Measurements from ENCODE around the gene CFAP20DC. TPM values are rescaled to one million over a fixed set of nuclear protein-coding genes. Genes with fewer than 3 reads are reported as not detected.

CFAP20DC gene
- total RNA-seq, 1 experiment from 2014 or later = 6.1 TPM

DNA sequence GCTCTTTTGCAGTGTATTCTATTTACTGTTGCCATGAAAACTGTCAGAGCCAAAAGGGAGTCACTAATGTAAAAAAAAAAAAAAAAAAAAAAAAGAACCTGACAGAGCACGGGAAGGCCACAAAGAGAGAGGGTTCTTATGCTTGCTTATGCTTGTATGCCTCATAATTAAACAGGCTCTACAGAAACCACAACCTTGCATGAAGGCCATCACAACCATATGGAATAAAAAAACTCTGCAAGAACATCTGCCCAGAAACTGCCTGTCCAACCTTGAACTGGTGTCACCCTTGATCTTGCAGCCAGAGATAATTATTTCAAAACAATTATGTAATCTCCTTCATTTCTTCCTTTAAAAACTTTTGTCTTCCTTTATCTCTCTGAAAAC, 50.1 kb downstream of the CFAP20DC start:
- DNase-seq (ENCODE audit: low read depth in 1 of 2, low spot score in 2 of 2) = no peak
- Histone ChIP-seq H3K4me1 (replicated peaks) (peaks cover 9% of the 10 kb centered on the region), H3K27ac (no peak overlapping the region), H3K27me3 (replicated peaks) (no peaks in the 10 kb centered on the region), H3K36me3 (no peaks in the 10 kb centered on the region), H3K4me3 (no peak overlapping the region), H3K9me3 (replicated peaks) (no peaks in the 10 kb centered on the region)

DNA sequence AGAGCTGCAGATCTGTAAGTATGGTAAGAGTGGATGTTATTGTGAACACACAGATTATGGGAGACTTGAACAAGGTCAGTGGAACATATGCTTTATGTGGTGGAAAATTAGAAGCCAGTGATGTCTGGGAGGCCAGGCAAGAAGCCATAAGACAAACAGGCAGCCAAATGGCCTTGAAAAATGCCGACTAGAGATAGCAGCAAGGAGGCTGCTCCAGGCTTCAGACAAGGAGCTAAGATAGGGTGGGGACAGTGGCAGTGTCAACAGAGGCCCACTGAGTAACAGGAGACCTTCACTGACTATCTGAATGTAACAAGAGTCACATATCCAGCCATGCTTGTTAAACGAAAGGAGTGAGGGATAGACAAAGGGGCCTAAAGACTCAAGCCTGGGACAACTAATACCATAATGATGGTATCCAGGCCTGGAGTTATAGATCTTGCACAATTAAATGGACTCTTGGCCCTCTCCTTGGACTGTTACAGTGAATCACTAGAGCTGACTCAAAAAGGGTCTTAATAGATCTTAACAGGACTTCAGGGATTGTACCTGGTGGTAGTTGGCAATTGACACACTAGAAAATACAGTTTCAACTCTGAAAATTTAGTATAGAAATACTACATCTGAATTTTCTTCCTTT, 50.6 kb downstream of the CFAP20DC start:
- Histone ChIP-seq H3K27ac (peak overlapping the region; percentile 30), H3K9me3 (replicated peaks) (no peaks in the 10 kb centered on the region), H3K4me3 (no peak overlapping the region), H3K4me1 (replicated peaks) (peaks cover 9% of the 10 kb centered on the region), H3K27me3 (replicated peaks) (no peaks in the 10 kb centered on the region), H3K36me3 (no peaks in the 10 kb centered on the region)
- no peak for DNase-seq (ENCODE audit: low read depth in 1 of 2, low spot score in 2 of 2)

DNA sequence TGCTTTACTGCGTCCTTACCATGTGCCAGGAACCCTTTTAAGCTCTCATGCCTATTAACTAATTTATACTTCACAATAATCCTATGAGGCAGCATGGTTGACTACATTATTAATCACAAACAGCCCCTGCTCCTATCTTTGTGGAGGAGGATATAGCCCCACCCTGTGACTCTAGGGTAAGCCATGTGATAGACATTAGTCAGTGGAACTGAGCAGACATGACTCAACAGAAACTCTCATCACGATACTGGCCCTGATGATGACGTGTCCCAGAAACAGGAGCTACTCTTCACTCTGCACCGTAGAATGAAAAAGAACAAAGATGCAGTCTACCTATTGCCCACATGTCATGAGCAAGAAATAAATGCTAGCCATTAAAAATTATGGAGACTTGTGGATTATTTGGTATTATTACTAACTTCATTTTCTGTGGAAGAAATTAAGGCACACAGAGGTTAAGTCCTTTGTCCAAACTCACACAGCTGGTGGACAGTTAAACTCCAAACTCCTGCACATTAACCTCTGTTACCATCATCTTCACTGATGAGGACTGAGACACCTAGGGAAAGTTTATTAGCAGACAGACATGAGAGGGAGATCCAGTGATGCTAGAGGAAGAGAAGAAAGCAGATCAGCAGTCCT, 51.2 kb downstream of the CFAP20DC start:
- Histone ChIP-seq H3K27ac (peak overlapping the region; percentile 30), H3K36me3 (no peaks in the 10 kb centered on the region), H3K27me3 (replicated peaks) (no peaks in the 10 kb centered on the region), H3K4me1 (replicated peaks) (peaks cover 9% of the 10 kb centered on the region), H3K4me3 (no peak overlapping the region), H3K9me3 (replicated peaks) (no peaks in the 10 kb centered on the region)
- DNase-seq (ENCODE audit: low read depth in 1 of 2, low spot score in 2 of 2) = peak; percentile 31 to 51

DNA sequence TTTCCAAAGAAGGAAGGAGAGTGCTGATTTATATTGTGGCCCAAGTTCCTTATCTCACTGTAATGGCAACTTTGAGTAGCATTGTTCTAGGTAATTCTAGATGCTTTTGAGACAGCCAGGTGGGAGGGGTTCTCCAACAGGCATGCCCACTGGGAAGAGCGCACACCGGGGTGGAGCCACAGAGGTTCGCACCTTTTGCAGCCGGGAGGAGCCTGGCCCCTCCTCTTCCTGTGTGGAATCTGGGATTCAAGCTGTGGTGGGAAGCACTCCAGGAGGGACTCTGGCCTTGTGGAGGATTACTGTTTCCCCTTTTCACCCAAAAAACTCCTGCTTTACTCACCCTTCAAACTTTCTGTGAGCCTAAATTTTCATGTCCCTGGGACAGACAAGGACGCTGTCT, 53.1 kb downstream of the CFAP20DC start:
- H3K36me3 ChIP-seq = no peaks in the 10 kb centered on the region
- no peak overlapping the region for H3K27ac ChIP-seq
- peaks cover 9% of the 10 kb centered on the region for H3K4me1 ChIP-seq (replicated peaks)
- no peaks in the 10 kb centered on the region for H3K27me3 ChIP-seq (replicated peaks)
- no peaks in the 10 kb centered on the region for H3K9me3 ChIP-seq (replicated peaks)
- no peak overlapping the region for H3K4me3 ChIP-seq
- no peak for DNase-seq (ENCODE audit: low read depth in 1 of 2, low spot score in 2 of 2)

- peaks cover 17% of the 10 kb centered on the region for H3K4me1 ChIP-seq (replicated peaks)
- H3K27ac ChIP-seq = no peak overlapping the region
- no peaks in the 10 kb centered on the region for H3K27me3 ChIP-seq (replicated peaks)
- H3K9me3 ChIP-seq (replicated peaks) = no peaks in the 10 kb centered on the region
- H3K4me3 ChIP-seq = no peak overlapping the region
- peak in 1 of 2 experiments; percentile 20 for DNase-seq (ENCODE audit: low read depth in 1 of 2, low spot score in 2 of 2)
- no peaks in the 10 kb centered on the region for H3K36me3 ChIP-seq
These were observed 55.0 kb downstream of the CFAP20DC start for GRCh38 chr3:58994746-58995330.

DNA sequence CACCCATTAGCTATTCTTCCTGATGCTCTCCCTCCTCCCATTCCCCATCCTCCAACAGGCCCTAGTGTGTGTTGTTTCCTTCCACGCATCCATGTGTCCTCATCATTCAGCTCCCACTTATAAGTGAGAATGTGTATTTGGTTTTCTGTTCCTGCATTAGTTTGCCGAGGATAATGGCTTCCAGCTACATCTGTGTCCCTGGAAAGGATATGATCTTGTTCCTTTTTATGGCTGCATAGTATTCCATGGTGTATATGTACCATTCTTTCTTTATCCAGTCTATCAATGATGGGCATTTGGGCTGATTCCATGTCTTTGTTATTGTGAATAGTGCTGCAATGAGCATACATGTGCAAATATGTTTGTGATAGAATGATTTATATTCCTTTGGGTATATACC, 56.3 kb downstream of the CFAP20DC start:
- Histone ChIP-seq H3K36me3 (no peaks in the 10 kb centered on the region), H3K27me3 (replicated peaks) (no peaks in the 10 kb centered on the region), H3K4me3 (no peak overlapping the region), H3K9me3 (replicated peaks) (no peaks in the 10 kb centered on the region), H3K27ac (no peak overlapping the region), H3K4me1 (replicated peaks) (peaks cover 23% of the 10 kb centered on the region)
- no peak for DNase-seq (ENCODE audit: low read depth in 1 of 2, low spot score in 2 of 2)

- H3K4me3 ChIP-seq = no peak overlapping the region
- no peak for DNase-seq (ENCODE audit: low read depth in 1 of 2, low spot score in 2 of 2)
- no peaks in the 10 kb centered on the region for H3K27me3 ChIP-seq (replicated peaks)
- no peak overlapping the region for H3K27ac ChIP-seq
- H3K9me3 ChIP-seq (replicated peaks) = no peaks in the 10 kb centered on the region; the same call in 1 of the 2 replicates
- peaks cover 23% of the 10 kb centered on the region for H3K4me1 ChIP-seq (replicated peaks)
- no peaks in the 10 kb centered on the region for H3K36me3 ChIP-seq
These were observed 58.2 kb downstream of the CFAP20DC start for GRCh38 chr3:58991623-58992022.

GRCh38 chr3:58991026-58991425, 58.8 kb downstream of the CFAP20DC start:
- Histone ChIP-seq H3K4me1 (replicated peaks) (peaks cover 23% of the 10 kb centered on the region), H3K27me3 (replicated peaks) (no peaks in the 10 kb centered on the region), H3K4me3 (no peak overlapping the region), H3K36me3 (no peaks in the 10 kb centered on the region), H3K9me3 (replicated peaks) (no peaks in the 10 kb centered on the region; the same call in 1 of the 2 replicates), H3K27ac (no peak overlapping the region)
- no peak for DNase-seq (ENCODE audit: low read depth in 1 of 2, low spot score in 2 of 2)

- no peaks in the 10 kb centered on the region for H3K36me3 ChIP-seq
- H3K4me1 ChIP-seq (replicated peaks) = peaks cover 23% of the 10 kb centered on the region
- H3K9me3 ChIP-seq (replicated peaks) = no peaks in the 10 kb centered on the region; the same call in 1 of the 2 replicates
- DNase-seq (ENCODE audit: low read depth in 1 of 2, low spot score in 2 of 2) = peak in 1 of 2 experiments; percentile 44
- no peak overlapping the region; the same call in 1 of the 2 replicates for H3K27ac ChIP-seq
- no peak overlapping the region for H3K4me3 ChIP-seq
- H3K27me3 ChIP-seq (replicated peaks) = no peaks in the 10 kb centered on the region
These were observed 59.9 kb downstream of the CFAP20DC start for GRCh38 chr3:58989955-58990354.

DNA sequence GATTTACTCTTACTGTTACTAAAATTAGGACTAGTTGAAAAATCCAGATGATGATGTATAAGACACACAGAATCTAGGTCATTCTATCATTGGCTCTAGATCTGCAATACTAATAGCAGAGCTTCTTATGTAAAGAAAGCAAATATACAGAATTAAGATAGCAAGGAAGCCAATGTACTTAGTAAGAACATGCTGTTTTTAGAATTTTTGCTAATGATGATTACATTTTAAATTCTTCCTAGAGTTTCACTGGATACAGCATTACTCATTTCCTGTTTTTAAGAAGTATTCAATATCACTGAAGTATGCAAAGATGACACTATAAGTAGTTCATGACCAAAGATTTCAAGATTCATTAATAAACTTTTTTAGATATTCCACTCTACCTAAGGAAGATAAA, 60.7 kb downstream of the CFAP20DC start:
- DNase-seq (ENCODE audit: low read depth in 1 of 2, low spot score in 2 of 2) = peak in 1 of 2 experiments; percentile 14
- no peak overlapping the region; the same call in 1 of the 2 replicates for H3K27ac ChIP-seq

GRCh38 chr3:58988041-58988440, 61.8 kb downstream of the CFAP20DC start:
- no peak for DNase-seq (ENCODE audit: low read depth in 1 of 2, low spot score in 2 of 2)

More for the DNA sequence above, 60.7 kb downstream of the CFAP20DC start:
- Histone ChIP-seq H3K4me1 (replicated peaks) (peaks cover 23% of the 10 kb centered on the region), H3K9me3 (replicated peaks) (no peaks in the 10 kb centered on the region; the same call in 1 of the 2 replicates), H3K4me3 (no peak overlapping the region), H3K36me3 (no peaks in the 10 kb centered on the region), H3K27me3 (replicated peaks) (no peaks in the 10 kb centered on the region)

GRCh38 chr3:58986654-58987053, 63.2 kb downstream of the CFAP20DC start:
- Histone ChIP-seq H3K4me3 (no peak overlapping the region), H3K4me1 (replicated peaks) (peaks cover 23% of the 10 kb centered on the region), H3K36me3 (no peaks in the 10 kb centered on the region), H3K27ac (no peak overlapping the region), H3K27me3 (replicated peaks) (no peaks in the 10 kb centered on the region), H3K9me3 (replicated peaks) (no peaks in the 10 kb centered on the region; the same call in 1 of the 2 replicates)
- DNase-seq (ENCODE audit: low read depth in 1 of 2, low spot score in 2 of 2) = no peak

More at GRCh38 chr3:58988041-58988440, 61.8 kb downstream of the CFAP20DC start:
- Histone ChIP-seq H3K4me1 (replicated peaks) (peaks cover 23% of the 10 kb centered on the region), H3K4me3 (no peak overlapping the region), H3K9me3 (replicated peaks) (no peaks in the 10 kb centered on the region; the same call in 1 of the 2 replicates), H3K27me3 (replicated peaks) (no peaks in the 10 kb centered on the region), H3K27ac (no peak overlapping the region), H3K36me3 (no peaks in the 10 kb centered on the region)

DNA sequence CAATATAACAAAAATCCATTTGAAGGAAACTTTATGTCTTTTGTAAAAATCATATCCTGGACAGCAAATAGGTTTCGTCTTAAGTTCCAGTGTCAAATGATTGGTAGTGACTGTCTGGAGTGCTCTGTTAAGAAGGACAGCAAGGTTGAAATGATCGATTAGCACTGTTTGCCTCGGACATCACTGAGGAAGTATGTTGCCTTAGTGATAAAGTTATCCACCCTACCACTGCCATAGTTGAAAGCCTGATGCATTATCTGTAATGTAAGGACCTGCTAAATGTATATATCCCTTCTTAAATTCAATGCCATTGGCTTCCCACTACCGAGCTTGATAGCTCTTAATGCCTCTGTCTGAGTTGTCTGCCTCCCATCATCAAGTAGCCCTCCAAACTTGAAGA, 70.0 kb downstream of the CFAP20DC start:
- H3K36me3 ChIP-seq = no peaks in the 10 kb centered on the region
- H3K9me3 ChIP-seq (replicated peaks) = no peaks in the 10 kb centered on the region
- DNase-seq (ENCODE audit: low read depth in 1 of 2, low spot score in 2 of 2) = no peak
- H3K27me3 ChIP-seq (replicated peaks) = no peaks in the 10 kb centered on the region
- no peak overlapping the region for H3K27ac ChIP-seq
- no peaks in the 10 kb centered on the region for H3K4me1 ChIP-seq (replicated peaks)
- H3K4me3 ChIP-seq = no peak overlapping the region

DNA sequence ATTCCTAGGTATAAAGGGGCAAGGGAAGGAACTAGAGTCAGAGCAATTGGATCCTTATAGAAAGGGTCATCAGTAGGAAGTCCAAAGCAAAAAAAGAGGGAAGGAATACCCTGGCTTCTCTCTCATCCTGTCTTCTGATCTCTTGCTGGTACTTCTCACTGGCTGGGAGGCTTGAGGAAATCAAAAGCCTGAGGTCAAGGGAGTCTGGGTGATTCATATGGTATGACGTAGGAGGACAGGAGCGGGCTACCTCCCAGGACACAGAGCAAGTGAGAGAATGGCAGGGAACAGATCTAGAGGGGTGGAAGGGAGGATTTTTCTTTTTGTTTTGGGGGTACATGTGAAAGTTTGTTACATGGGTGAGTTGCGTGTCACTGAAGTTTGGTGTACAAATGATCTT, 76.0 kb downstream of the CFAP20DC start:
- no peak overlapping the region for H3K4me3 ChIP-seq
- no peaks in the 10 kb centered on the region for H3K4me1 ChIP-seq (replicated peaks)
- H3K27me3 ChIP-seq (replicated peaks) = no peaks in the 10 kb centered on the region
- no peaks in the 10 kb centered on the region for H3K36me3 ChIP-seq
- no peak overlapping the region for H3K27ac ChIP-seq
- no peaks in the 10 kb centered on the region for H3K9me3 ChIP-seq (replicated peaks)
- DNase-seq (ENCODE audit: low read depth in 1 of 2, low spot score in 2 of 2) = no peak
